Osteocyte (in vitro differentiated cells): ENCODE results near the gene SNAPC3. TPM values are rescaled to one million over a fixed set of nuclear protein-coding genes. Genes with fewer than 3 reads are reported as not detected.
"Not testable (repeated sequence)": the region's sequence is repeated elsewhere in the genome, so short reads cannot be mapped to it uniquely, and the experiment has no call there.

Experiments
- DNase-seq: peaks from one replicate; pipeline ENCODE4 v3.0.0; 2021; ENCODE audit warnings: mixed read lengths; ENCODE audit not compliant: unreplicated experiment; ENCODE audit errors: extremely low spot score
- H3K27ac Mint-ChIP-seq: one replicate; pipeline ENCODE4 v1.8.0; 2021; ENCODE audit warnings: mild to moderate bottlenecking, mixed read lengths; ENCODE audit not compliant: unreplicated experiment
- H3K27me3 Mint-ChIP-seq: one replicate; pipeline ENCODE4 v1.8.0; 2021; ENCODE audit warnings: mixed read lengths; ENCODE audit not compliant: unreplicated experiment
- H3K36me3 Mint-ChIP-seq: one replicate; pipeline ENCODE4 v1.8.0; 2021; ENCODE audit warnings: mixed read lengths; ENCODE audit not compliant: unreplicated experiment
- H3K4me1 Mint-ChIP-seq: one replicate; pipeline ENCODE4 v1.8.0; 2021; ENCODE audit warnings: mixed read lengths; ENCODE audit not compliant: unreplicated experiment
- H3K4me3 Mint-ChIP-seq: one replicate; pipeline ENCODE4 v1.8.0; 2021; ENCODE audit warnings: mild to moderate bottlenecking, moderate library complexity, mixed read lengths; ENCODE audit not compliant: unreplicated experiment
- H3K9me3 Mint-ChIP-seq: one replicate; pipeline ENCODE4 v1.8.0; 2021; ENCODE audit warnings: mixed read lengths; ENCODE audit not compliant: unreplicated experiment
- total RNA-seq: library from RNA; stranded (reverse); gene quantifications from 2 replicates; pipeline ENCODE4 v1.2.1, GENCODE V29; 2021
- TF ChIP-seq, protein P1 (sequence below): fragments of 200-600 bp; sonication (generic); IDR thresholded peaks from 2 replicates; pipeline ENCODE4 v1.5.0; 2021; ENCODE audit warnings: antibody characterized with exemption, mild to moderate bottlenecking, moderate library complexity

The SNAPC3 gene
- total RNA-seq, 1 donor from 2014 or later = 36.1 TPM

DNA sequence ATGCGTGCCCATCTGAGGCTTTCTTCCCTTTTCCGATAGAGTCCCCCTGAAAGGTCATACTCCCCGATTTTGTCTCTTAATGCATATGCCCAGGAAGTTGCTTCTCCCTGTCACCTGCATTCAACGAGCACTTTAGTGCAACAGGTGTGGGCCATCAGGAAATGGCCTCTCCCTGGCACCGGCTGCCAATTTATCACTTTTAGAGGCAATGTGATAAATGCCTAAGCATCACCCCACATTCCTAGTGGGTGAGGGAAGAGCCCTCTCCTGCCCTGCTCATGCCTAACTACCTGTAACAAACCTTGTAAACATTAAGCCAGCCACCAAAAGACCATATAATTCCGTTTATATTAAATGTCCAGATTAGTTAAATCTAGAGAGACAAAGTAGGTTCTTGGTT lies 1.1 kb upstream of the SNAPC3 start:
- H3K36me3 Mint-ChIP-seq = peaks cover 17% of the 10 kb centered on the region
- DNase-seq = no peak
- no peaks in the 10 kb centered on the region for H3K27me3 Mint-ChIP-seq
- TF ChIP-seq, protein P1, sequence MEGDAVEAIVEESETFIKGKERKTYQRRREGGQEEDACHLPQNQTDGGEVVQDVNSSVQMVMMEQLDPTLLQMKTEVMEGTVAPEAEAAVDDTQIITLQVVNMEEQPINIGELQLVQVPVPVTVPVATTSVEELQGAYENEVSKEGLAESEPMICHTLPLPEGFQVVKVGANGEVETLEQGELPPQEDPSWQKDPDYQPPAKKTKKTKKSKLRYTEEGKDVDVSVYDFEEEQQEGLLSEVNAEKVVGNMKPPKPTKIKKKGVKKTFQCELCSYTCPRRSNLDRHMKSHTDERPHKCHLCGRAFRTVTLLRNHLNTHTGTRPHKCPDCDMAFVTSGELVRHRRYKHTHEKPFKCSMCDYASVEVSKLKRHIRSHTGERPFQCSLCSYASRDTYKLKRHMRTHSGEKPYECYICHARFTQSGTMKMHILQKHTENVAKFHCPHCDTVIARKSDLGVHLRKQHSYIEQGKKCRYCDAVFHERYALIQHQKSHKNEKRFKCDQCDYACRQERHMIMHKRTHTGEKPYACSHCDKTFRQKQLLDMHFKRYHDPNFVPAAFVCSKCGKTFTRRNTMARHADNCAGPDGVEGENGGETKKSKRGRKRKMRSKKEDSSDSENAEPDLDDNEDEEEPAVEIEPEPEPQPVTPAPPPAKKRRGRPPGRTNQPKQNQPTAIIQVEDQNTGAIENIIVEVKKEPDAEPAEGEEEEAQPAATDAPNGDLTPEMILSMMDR = no peak
- H3K4me1 Mint-ChIP-seq = peaks cover 35% of the 10 kb centered on the region
- H3K9me3 Mint-ChIP-seq = no peaks in the 10 kb centered on the region
- H3K27ac Mint-ChIP-seq = peak overlapping the region; percentile 94
- H3K4me3 Mint-ChIP-seq = peak overlapping the region; percentile 93

DNA sequence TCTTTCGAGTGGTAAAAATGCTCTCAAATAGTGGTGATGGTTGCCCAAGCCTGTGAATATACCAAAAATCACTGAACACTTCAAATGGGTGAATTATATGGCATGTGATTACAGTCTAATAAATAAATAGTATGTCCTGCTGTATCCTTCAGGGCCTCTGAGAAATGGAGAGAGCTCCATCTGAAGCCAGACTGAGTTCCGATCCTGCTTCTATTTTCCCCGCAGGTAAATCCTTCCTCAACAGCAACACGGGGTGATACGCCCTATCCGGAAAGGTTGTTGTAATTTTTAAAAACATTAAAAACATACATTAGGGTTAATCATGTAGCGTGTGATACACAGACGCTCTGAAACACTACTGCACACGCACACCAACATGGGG lies 695 bp upstream of the SNAPC3 start:
- TF ChIP-seq, protein P1 = no peak
- H3K9me3 Mint-ChIP-seq = no peaks in the 10 kb centered on the region
- no peak for DNase-seq
- peak overlapping the region; percentile 93 for H3K4me3 Mint-ChIP-seq
- H3K27me3 Mint-ChIP-seq = no peaks in the 10 kb centered on the region
- H3K4me1 Mint-ChIP-seq = peaks cover 37% of the 10 kb centered on the region
- H3K36me3 Mint-ChIP-seq = peaks cover 17% of the 10 kb centered on the region
- H3K27ac Mint-ChIP-seq = peak overlapping the region; percentile 94

- DNase-seq = no peak
- no peaks in the 10 kb centered on the region for H3K27me3 Mint-ChIP-seq
- H3K9me3 Mint-ChIP-seq = no peaks in the 10 kb centered on the region
- H3K36me3 Mint-ChIP-seq = peaks cover 20% of the 10 kb centered on the region
- peak overlapping the region; percentile 93 for H3K4me3 Mint-ChIP-seq
- H3K27ac Mint-ChIP-seq = peak overlapping the region; percentile 94
- TF ChIP-seq, protein P1 = peak; percentile 53
- peaks cover 42% of the 10 kb centered on the region for H3K4me1 Mint-ChIP-seq
These were observed 732 bp downstream of the SNAPC3 start for GRCh38 chr9:15423231-15423985.

DNA sequence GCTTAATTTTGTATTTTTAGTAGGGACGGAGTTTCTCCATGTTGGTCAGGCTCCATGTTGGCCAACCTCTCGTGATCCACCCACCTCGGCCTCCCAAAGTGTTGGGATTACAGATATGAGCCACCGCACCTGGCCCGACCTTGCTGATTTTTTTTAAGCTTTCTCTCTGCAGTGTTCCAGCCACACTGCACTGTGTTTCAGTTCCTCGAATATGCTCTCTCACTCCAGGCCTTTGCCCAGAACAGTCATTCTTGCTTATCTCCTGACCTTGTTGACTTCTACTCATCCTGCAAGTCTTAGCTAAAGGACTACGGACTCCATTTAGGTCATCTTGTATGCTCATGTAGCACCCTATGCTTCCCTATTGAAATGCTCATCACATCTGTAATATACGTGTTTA lies 3.3 kb downstream of the SNAPC3 start:
- H3K4me1 Mint-ChIP-seq = peaks cover 58% of the 10 kb centered on the region
- DNase-seq = no peak
- H3K27me3 Mint-ChIP-seq = no peaks in the 10 kb centered on the region
- no peaks in the 10 kb centered on the region for H3K9me3 Mint-ChIP-seq
- H3K27ac Mint-ChIP-seq = no peak overlapping the region
- H3K36me3 Mint-ChIP-seq = peaks cover 25% of the 10 kb centered on the region
- no peak overlapping the region for H3K4me3 Mint-ChIP-seq
- TF ChIP-seq, protein P1 = no peak

- H3K27ac Mint-ChIP-seq, DNase-seq, H3K9me3 Mint-ChIP-seq, H3K27me3 Mint-ChIP-seq, H3K4me3 Mint-ChIP-seq: not testable (repeated sequence)
- Mint-ChIP-seq H3K4me1 (peaks cover 54% of the 10 kb centered on the region), H3K36me3 (peaks cover 29% of the 10 kb centered on the region)
These were observed 5.0 kb downstream of the SNAPC3 start for GRCh38 chr9:15427702-15428101.
